OCI-LY7 (cell line): ENCODE measurements around the gene KAT2B.

Experiments used
- EZH2phosphoT487 ChIP-seq: fragments of 200-600 bp; sonication (generic); IDR thresholded peaks from 2 replicates; pipeline ENCODE4 v1.6.1; 2018; ENCODE audit warnings: low read depth, borderline replicate concordance, mild to moderate bottlenecking, mixed run types, antibody characterized with exemption, low read length, moderate library complexity, mixed read lengths
- TF ChIP-seq, protein P1 (sequence below): fragments of 200-600 bp; sonication (generic); conservative IDR thresholded peaks from 2 replicates; pipeline ENCODE4 v1.5.1; 2014; ENCODE audit warnings: mild to moderate bottlenecking, antibody characterized with exemption, low read length, moderate library complexity, mixed read lengths

DNA sequence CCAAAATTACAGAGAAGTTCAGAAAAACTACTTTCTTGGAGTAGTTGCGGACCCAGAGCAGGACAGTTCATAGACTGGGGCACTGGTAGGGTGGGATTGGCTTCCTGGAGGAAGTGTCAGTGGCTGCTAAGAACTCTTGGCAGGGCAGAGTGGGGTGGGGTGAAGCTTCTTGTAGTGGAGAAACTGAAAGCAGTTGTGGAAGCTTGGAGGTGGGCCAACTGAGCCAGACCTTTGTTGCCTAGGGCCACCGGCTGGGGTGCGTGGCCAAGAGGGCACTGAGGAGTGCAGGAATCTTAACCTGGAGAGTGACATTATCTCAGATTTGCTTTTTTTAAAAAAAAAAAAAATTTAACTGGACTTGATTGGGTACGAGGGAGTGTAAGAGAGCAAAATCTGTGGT, 3.1 kb downstream of the KAT2B start:
- TF ChIP-seq, protein P1, sequence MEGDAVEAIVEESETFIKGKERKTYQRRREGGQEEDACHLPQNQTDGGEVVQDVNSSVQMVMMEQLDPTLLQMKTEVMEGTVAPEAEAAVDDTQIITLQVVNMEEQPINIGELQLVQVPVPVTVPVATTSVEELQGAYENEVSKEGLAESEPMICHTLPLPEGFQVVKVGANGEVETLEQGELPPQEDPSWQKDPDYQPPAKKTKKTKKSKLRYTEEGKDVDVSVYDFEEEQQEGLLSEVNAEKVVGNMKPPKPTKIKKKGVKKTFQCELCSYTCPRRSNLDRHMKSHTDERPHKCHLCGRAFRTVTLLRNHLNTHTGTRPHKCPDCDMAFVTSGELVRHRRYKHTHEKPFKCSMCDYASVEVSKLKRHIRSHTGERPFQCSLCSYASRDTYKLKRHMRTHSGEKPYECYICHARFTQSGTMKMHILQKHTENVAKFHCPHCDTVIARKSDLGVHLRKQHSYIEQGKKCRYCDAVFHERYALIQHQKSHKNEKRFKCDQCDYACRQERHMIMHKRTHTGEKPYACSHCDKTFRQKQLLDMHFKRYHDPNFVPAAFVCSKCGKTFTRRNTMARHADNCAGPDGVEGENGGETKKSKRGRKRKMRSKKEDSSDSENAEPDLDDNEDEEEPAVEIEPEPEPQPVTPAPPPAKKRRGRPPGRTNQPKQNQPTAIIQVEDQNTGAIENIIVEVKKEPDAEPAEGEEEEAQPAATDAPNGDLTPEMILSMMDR: no peak
- no peak for TF ChIP-seq EZH2phosphoT487
